Activated T-helper 1 cell treated with anti-CD3 and anti-CD28 coated beads, Interleukin-12 subunit alpha, Interleukin-12 subunit beta, Interleukin-2, Interleukin-4 antibody, amounts not matched to agents 30 ng/mL and 10 ng/mL and 1 ng/mL, durations not matched to agents 14 hours and 24 hours and 36 hours (primary cell): ENCODE data around the gene SUPT20H. TPM values are rescaled to one million over a fixed set of nuclear protein-coding genes. Genes with fewer than 3 reads are reported as not detected.

Experiments
- DNase-seq: peaks from one replicate; pipeline ENCODE4 v3.0.0; 2021; ENCODE audit warnings: low spot score
- H3K27ac Mint-ChIP-seq: one replicate; pipeline ENCODE4 v1.8.0; 2021; ENCODE audit warnings: mild to moderate bottlenecking, mixed read lengths
- H3K27me3 Mint-ChIP-seq: one replicate; pipeline ENCODE4 v1.8.0; 2022; ENCODE audit warnings: mild to moderate bottlenecking, moderate library complexity, mixed read lengths; ENCODE audit not compliant: insufficient read depth
- H3K36me3 Mint-ChIP-seq: one replicate; pipeline ENCODE4 v1.8.0; 2021; ENCODE audit warnings: low read depth, mixed read lengths
- H3K4me1 Mint-ChIP-seq: one replicate; pipeline ENCODE4 v1.8.0; 2021; ENCODE audit warnings: low read depth, mixed read lengths
- H3K4me3 Mint-ChIP-seq: one replicate; pipeline ENCODE4 v1.8.0; 2021; ENCODE audit warnings: mild to moderate bottlenecking, moderate library complexity, mixed read lengths
- H3K9me3 Mint-ChIP-seq: one replicate; pipeline ENCODE4 v1.8.0; 2021; ENCODE audit warnings: mixed read lengths
- intact Hi-C: fragments of 100-400 bp; cut with micrococcal nuclease; formaldehyde crosslinking; loops from one replicate; pipeline ENCODE4 v1.15.1; 2024
- total RNA-seq: library from RNA; stranded (reverse); gene quantifications from 2 replicates; pipeline ENCODE4 v1.2.3, GENCODE V29; 2022

SUPT20H gene
- total RNA-seq, 1 donor from 2014 or later, result 75.7 TPM

DNA sequence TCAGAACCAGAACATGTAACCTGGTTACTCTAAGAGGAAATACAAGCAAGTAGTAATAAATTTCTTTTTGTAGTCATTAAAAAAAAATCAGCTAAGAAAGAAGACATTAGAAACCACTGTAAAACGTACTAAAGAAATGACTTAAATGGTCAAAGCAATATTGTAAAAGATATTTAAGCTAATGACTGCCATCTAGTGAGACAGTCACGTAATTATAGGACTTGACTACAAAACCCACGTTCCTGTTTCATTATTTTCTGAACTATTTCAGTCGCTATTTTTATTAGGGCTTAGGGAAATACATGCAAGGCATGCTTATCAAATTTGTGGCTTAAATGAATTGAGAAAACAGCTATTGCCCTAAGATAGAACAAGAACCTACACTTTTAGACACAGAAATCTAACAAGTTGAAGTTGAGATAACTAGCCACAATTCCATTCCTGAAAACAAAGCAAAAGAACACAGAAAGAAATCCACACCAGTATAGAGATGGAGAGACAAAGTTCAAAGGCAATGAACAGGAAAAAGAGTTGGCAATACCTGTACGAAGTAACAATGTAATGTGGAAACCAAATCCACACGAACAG lies 78.2 kb downstream of the SUPT20H start:
- H3K36me3 Mint-ChIP-seq, result peaks cover 36% of the 10 kb centered on the region
- H3K9me3 Mint-ChIP-seq, result no peaks in the 10 kb centered on the region
- no peaks in the 10 kb centered on the region for H3K27me3 Mint-ChIP-seq
- intact Hi-C loops, result loop anchor here (1.0 to 5.0 kb wide), 4 partner anchors 123 to 699 kb away; no protein-coding TSS in a partner anchor
- H3K4me1 Mint-ChIP-seq, result no peaks in the 10 kb centered on the region
- DNase-seq, result no peak
- H3K4me3 Mint-ChIP-seq, result no peak overlapping the region
- no peak overlapping the region for H3K27ac Mint-ChIP-seq

DNA sequence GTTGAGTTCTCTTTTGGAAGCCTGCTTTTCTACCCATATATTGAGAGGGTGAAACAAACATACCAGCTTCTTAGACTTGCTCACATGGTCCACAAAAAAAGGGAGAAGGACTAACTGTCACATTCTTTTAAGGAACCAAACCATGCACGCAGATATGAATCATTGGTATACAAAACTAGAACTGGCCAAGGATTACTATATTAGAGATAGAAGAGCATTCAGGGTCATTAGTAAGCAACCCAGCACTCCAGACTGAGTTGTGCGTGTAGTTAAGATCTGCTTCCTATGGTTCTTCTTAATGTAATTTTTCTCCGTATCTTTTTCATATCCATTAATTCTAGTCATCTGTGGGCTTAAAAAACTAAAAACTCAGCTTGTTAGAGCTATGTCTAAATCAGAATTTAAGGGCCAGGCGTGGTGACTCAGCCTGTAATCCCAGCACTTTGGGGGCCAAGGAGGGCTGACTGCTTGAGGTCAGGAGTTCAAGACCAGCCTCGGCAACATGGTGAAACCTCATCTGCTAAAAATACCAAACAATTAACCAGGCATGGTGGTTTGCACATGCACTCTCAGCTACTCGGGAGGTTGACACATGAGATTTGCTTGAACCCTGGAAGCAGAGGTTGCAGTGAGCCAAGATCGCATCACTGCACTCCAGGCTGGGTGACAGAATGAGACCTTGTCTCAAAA lies 80.0 kb downstream of the SUPT20H start:
- intact Hi-C loops, result loop anchor here (2.0 to 5.0 kb wide), 3 partner anchors 131 to 697 kb away; no protein-coding TSS in a partner anchor
- Mint-ChIP-seq H3K27me3 (no peaks in the 10 kb centered on the region), H3K36me3 (peaks cover 40% of the 10 kb centered on the region), H3K4me1 (no peaks in the 10 kb centered on the region), H3K9me3 (peaks cover 6% of the 10 kb centered on the region), H3K27ac (no peak overlapping the region), H3K4me3 (no peak overlapping the region)
- no peak for DNase-seq

DNA sequence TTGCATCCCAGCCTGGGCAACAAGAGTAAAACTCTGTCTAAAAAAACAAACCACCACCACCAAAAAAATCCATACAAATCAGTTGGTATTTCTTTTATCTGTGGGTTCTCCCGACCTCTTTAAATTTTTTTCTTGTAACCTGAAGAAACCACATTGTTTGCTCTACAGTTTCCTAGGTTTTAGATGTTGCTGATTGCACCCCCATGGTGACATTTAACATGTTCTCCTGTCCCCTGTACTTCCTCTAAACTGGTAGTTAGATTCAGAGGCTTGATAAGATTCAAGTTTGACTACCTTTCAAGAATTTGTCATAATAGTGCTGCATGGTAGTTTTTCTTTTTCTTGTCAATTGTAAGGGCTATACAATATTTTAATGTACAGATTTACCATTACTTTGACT lies 84.3 kb downstream of the SUPT20H start:
- peaks cover 38% of the 10 kb centered on the region for H3K36me3 Mint-ChIP-seq
- no peak overlapping the region for H3K27ac Mint-ChIP-seq
- H3K4me3 Mint-ChIP-seq, result no peak overlapping the region
- no peaks in the 10 kb centered on the region for H3K27me3 Mint-ChIP-seq
- no peaks in the 10 kb centered on the region for H3K4me1 Mint-ChIP-seq
- intact Hi-C loops, result no loop called here
- no peak for DNase-seq
- peaks cover 6% of the 10 kb centered on the region for H3K9me3 Mint-ChIP-seq

DNA sequence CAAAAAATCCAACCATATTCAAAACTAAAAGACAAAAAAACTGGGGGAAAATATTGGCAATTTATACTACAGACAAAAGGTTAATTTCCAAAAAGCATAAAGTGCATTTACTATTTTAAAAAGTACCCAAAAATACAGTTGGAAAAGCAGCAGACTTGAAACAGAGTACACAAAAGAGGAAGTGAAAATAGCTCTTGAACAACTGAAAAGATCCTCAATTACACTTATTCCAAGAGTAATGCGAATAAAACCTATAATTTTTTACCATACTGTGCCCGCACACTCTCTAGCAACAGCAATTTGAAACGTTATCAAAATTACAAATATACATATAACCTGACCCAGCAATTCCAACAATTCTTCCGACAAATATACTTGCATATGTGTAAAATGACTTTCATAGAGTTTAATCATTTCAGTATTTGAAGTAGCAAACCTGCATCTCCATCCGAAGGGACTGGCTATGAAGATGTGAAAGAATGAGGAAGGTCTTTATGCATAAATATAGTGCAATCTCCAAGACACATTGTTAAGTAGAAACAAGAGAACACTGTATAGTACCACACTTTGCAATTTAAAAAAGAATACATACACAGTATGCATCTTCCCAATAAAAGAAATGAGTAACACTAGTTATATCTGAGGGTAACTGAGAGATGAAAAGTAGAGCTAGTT lies 85.7 kb downstream of the SUPT20H start:
- intact Hi-C loops, result no loop called here
- Mint-ChIP-seq H3K4me1 (no peaks in the 10 kb centered on the region), H3K27me3 (no peaks in the 10 kb centered on the region), H3K27ac (no peak overlapping the region), H3K36me3 (peaks cover 37% of the 10 kb centered on the region), H3K9me3 (peaks cover 6% of the 10 kb centered on the region), H3K4me3 (no peak overlapping the region)
- DNase-seq, result no peak

DNA sequence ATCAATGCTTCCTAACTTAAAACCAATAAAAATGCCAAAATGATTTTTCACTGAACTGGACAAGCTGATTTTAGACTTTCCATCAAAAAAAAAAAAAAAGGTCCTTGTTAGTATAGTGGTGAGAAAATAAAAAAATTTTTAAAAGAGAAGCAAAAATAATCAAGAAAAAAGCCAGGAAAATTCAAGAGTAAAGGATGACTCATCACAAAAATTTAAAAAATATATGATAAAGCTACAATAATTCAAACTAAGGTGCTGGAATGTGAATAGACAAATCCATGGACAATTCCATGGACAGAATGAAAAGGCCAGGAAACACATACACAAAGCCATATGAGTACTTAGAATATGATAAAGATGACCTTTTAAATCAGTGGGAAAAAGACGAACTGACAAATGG lies 86.5 kb downstream of the SUPT20H start:
- no peak for DNase-seq
- H3K36me3 Mint-ChIP-seq, result peaks cover 42% of the 10 kb centered on the region
- no peaks in the 10 kb centered on the region for H3K27me3 Mint-ChIP-seq
- H3K4me3 Mint-ChIP-seq, result no peak overlapping the region
- intact Hi-C loops, result no loop called here
- no peak overlapping the region for H3K27ac Mint-ChIP-seq
- no peaks in the 10 kb centered on the region for H3K4me1 Mint-ChIP-seq
- H3K9me3 Mint-ChIP-seq, result peaks cover 6% of the 10 kb centered on the region

DNA sequence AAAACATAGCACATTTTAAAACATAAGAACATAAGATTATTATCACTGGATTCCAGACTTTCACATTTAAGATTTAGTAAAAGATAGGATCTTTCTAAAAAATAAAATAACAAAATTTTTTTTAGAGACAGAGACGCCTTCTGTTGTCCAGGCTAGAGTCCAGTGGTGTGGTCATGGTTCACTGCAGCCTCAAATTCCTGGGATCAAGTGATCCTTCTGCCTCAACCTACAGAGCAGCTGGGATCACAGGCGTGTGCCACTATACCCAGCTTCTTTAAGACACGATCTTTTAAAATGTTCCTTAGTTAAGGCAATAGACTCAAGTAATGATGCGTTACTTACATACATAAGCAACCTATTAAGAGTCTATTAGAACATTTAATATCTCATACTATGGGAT lies 93.1 kb downstream of the SUPT20H start:
- DNase-seq, result no peak
- H3K27me3 Mint-ChIP-seq, result no peaks in the 10 kb centered on the region
- H3K4me3 Mint-ChIP-seq, result no peak overlapping the region
- H3K4me1 Mint-ChIP-seq, result peaks cover 11% of the 10 kb centered on the region
- intact Hi-C loops, result no loop called here
- H3K27ac Mint-ChIP-seq, result no peak overlapping the region
- H3K9me3 Mint-ChIP-seq, result no peaks in the 10 kb centered on the region
- H3K36me3 Mint-ChIP-seq, result peaks cover 31% of the 10 kb centered on the region

DNA sequence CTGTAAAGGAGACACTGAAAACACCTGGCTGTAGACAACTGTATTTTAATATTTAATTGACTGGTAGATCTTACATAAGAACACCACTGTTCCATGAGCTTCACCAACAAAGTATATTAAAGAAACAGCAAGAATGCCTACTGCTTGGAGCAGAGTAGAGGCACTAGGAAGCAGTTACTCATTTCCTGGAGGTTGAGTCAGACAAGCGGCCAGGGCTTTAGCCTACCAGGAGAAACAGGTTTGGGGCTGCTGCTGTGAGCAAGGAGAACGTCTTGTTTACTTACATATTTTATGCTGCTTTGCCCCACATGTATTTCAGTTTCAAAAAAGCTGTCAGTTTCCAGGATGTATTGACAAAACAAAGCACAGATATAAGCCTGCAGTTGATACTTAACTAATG lies 93.7 kb downstream of the SUPT20H start:
- H3K36me3 Mint-ChIP-seq, result peaks cover 33% of the 10 kb centered on the region
- no peaks in the 10 kb centered on the region for H3K27me3 Mint-ChIP-seq
- DNase-seq, result no peak
- H3K9me3 Mint-ChIP-seq, result no peaks in the 10 kb centered on the region
- H3K27ac Mint-ChIP-seq, result peak overlapping the region; percentile 47
- H3K4me3 Mint-ChIP-seq, result no peak overlapping the region
- intact Hi-C loops, result no loop called here
- peaks cover 11% of the 10 kb centered on the region for H3K4me1 Mint-ChIP-seq

DNA sequence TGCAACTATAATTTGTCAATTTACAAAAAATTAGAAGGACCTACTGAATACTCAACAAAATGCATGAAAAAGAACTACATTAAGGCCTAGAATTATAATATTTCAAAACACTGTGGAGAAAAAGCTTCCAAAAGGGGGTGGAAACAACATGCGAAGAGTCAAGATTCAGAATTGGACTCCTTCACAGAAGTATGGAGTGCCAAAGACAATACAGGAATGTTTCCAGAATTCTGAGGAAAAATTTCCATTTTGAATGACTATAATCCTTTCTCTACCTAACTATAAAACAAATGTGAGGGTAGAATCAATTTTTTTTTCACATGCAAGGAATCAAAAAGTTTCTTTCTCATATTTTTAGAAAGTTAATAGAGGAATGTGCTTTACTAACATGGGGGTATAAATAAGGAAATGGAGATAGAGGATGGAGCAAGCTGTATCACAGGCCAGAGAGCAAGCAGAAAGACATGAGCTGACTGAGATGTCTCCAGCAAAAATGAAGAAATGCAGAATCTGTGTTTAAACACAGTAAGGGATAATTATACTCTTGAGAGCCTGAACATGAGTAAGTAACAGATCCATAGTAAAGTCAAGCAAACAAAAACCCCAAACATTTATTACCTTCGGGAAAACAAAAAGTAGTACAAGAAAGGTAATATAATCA lies 99.9 kb downstream of the SUPT20H start:
- H3K27me3 Mint-ChIP-seq, result no peaks in the 10 kb centered on the region
- intact Hi-C loops, result no loop called here
- H3K9me3 Mint-ChIP-seq, result no peaks in the 10 kb centered on the region
- no peak for DNase-seq
- no peak overlapping the region for H3K27ac Mint-ChIP-seq
- peaks cover 10% of the 10 kb centered on the region for H3K4me1 Mint-ChIP-seq
- no peak overlapping the region for H3K4me3 Mint-ChIP-seq
- H3K36me3 Mint-ChIP-seq, result peaks cover 25% of the 10 kb centered on the region

Other genes with a start within 250 kb of the SUPT20H start
- 19.0 and 19.8 TPM in 2 replicates for gene RFXAP, start 240.5 kb downstream of the SUPT20H start, total RNA-seq
- 0.08 TPM in 1 of 2 replicates, not detected in the other for gene SMAD9, start 139.4 kb downstream of the SUPT20H start, total RNA-seq
- 52.5 and 53.2 TPM in 2 replicates for gene ALG5, start 60.3 kb downstream of the SUPT20H start, total RNA-seq
- gene EXOSC8, start 58.9 kb downstream of the SUPT20H start, total RNA-seq, result 139 and 143 TPM in 2 replicates
- not detected in 2 replicates for gene CSNK1A1L, start 46.0 kb upstream of the SUPT20H start, total RNA-seq